DND-41 (cell line): Measurements from ENCODE around the gene OSBPL3.

Experiments
- ATAC-seq: fragments of 200-7000 bp; cut with Tn5 transposase; 3 replicates; pipeline ENCODE4 v1.9.1; 2021; ENCODE audit warnings: low read depth; ENCODE audit not compliant: insufficient read depth
- DNase-seq: peaks from one replicate; pipeline ENCODE4 v3.0.0-alpha.2; 2020
- H2AFZ ChIP-seq: 2 replicates; pipeline ENCODE4 v1.6.0; 2012; ENCODE audit warnings: low read depth, low read length
- H3K27ac ChIP-seq: 2 replicates; pipeline ENCODE4 v1.5.1; 2012; ENCODE audit warnings: low read length, inconsistent platforms
- H3K27me3 ChIP-seq: fragments of 200-600 bp; sonication (generic); 2 replicates; pipeline ENCODE4 v1.6.0; 2012; ENCODE audit warnings: low read length, mild to moderate bottlenecking, inconsistent platforms; ENCODE audit not compliant: insufficient read depth, poor library complexity
- H3K36me3 ChIP-seq: 2 replicates; pipeline ENCODE4 v1.5.1; 2012; ENCODE audit warnings: low read length, inconsistent platforms; ENCODE audit not compliant: insufficient read depth
- H3K4me1 ChIP-seq: 2 replicates; pipeline ENCODE4 v1.5.1; 2012; ENCODE audit warnings: mild to moderate bottlenecking, low read length; ENCODE audit not compliant: insufficient read depth
- H3K4me2 ChIP-seq: 2 replicates; pipeline ENCODE4 v1.6.0; 2012; ENCODE audit warnings: mild to moderate bottlenecking, moderate library complexity, low read length, inconsistent platforms; ENCODE audit not compliant: insufficient read depth
- H3K4me3 ChIP-seq, 2 experiments: fragments of 200-600 bp in 1 of 2; shearing (Covaris generic) in 1 of 2; 2 replicates each; pipeline ENCODE4 v1.5.1; 2012 to 2016; ENCODE audit warnings: inconsistent platforms in 2 of 2, low read length in 2 of 2, mild to moderate bottlenecking in 2 of 2, low read depth in 1 of 2, moderate library complexity in 1 of 2
- H3K79me2 ChIP-seq: 2 replicates; pipeline ENCODE4 v1.6.0; 2012; ENCODE audit warnings: low read length, inconsistent platforms; ENCODE audit not compliant: insufficient read depth
- H3K9ac ChIP-seq: 2 replicates; pipeline ENCODE4 v1.6.0; 2012; ENCODE audit warnings: low read depth, mild to moderate bottlenecking, inconsistent platforms, low read length, moderate library complexity
- H3K9me3 ChIP-seq: 2 replicates; pipeline ENCODE4 v1.5.1; 2012; ENCODE audit warnings: low read length, moderate library complexity, mild to moderate bottlenecking, inconsistent platforms; ENCODE audit not compliant: insufficient read depth, severe bottlenecking
- H4K20me1 ChIP-seq: 2 replicates; pipeline ENCODE4 v1.6.0; 2012; ENCODE audit warnings: low read length; ENCODE audit not compliant: insufficient read depth
- CTCF ChIP-seq: IDR thresholded peaks from 2 replicates; pipeline ENCODE4 v1.5.1; 2012; ENCODE audit warnings: borderline replicate concordance, low read length, moderate library complexity, mild to moderate bottlenecking; ENCODE audit not compliant: poor library complexity, severe bottlenecking; ENCODE audit errors: extremely low read depth
- EZH2 ChIP-seq: IDR thresholded peaks from 3 replicates; pipeline ENCODE4 v1.6.1; 2012; ENCODE audit warnings: borderline replicate concordance, low read depth, mild to moderate bottlenecking, moderate library complexity, low read length, inconsistent platforms; ENCODE audit not compliant: severe bottlenecking

OSBPL3 gene

GRCh38 chr7:24972166-24972477, 7.9 kb downstream of the OSBPL3 start:
- peaks cover 89% of the 10 kb centered on the region for H3K79me2 ChIP-seq
- peak; percentile 33 for ATAC-seq
- H3K36me3 ChIP-seq: no peaks in the 10 kb centered on the region
- H3K27ac ChIP-seq: peak overlapping the region; percentile 25; the same call in 1 of the 2 replicates
- peaks cover 50% of the 10 kb centered on the region for H4K20me1 ChIP-seq
- H3K9ac ChIP-seq: no peak overlapping the region
- TF ChIP-seq CTCF: no peak
- no peak for TF ChIP-seq EZH2
- H3K4me2 ChIP-seq: peak overlapping the region; percentile 50; the same call in 1 of the 2 replicates
- H3K9me3 ChIP-seq: no peaks in the 10 kb centered on the region
- DNase-seq: no peak
- peaks cover 67% of the 10 kb centered on the region for H3K4me1 ChIP-seq
- H3K4me3 ChIP-seq: no peak overlapping the region
- H3K27me3 ChIP-seq: no peaks in the 10 kb centered on the region
- H2AFZ ChIP-seq: no peak overlapping the region

- DNase-seq (peak; percentile 59), ATAC-seq (peak; percentile 80)
- peaks cover 84% of the 10 kb centered on the region for H3K79me2 ChIP-seq
These were observed 8.4 kb downstream of the OSBPL3 start for GRCh38 chr7:24971333-24972165.

GRCh38 chr7:24970676-24971075, 9.3 kb downstream of the OSBPL3 start:
- Histone ChIP-seq H3K27me3 (no peaks in the 10 kb centered on the region), H2AFZ (no peak overlapping the region), H4K20me1 (peaks cover 40% of the 10 kb centered on the region), H3K9ac (no peak overlapping the region), H3K9me3 (no peaks in the 10 kb centered on the region), H3K4me3 (no peak overlapping the region), H3K27ac (peak overlapping the region; percentile 49; the same call in 1 of the 2 replicates), H3K4me1 (peaks cover 67% of the 10 kb centered on the region), H3K4me2 (peak overlapping the region; percentile 50; the same call in 1 of the 2 replicates), H3K36me3 (no peaks in the 10 kb centered on the region), H3K79me2 (peaks cover 76% of the 10 kb centered on the region)
- ATAC-seq (no peak), DNase-seq (no peak)
- TF ChIP-seq CTCF: no peak
- TF ChIP-seq EZH2: no peak

More at GRCh38 chr7:24971333-24972165, 8.4 kb downstream of the OSBPL3 start:
- Histone ChIP-seq H3K9me3 (no peaks in the 10 kb centered on the region), H3K9ac (no peak overlapping the region), H3K4me2 (peak overlapping the region; percentile 50; the same call in 1 of the 2 replicates), H3K27me3 (no peaks in the 10 kb centered on the region), H4K20me1 (peaks cover 44% of the 10 kb centered on the region), H3K4me1 (peaks cover 66% of the 10 kb centered on the region), H3K4me3 (no peak overlapping the region), H2AFZ (no peak overlapping the region), H3K27ac (peak overlapping the region; percentile 46; the same call in 1 of the 2 replicates), H3K36me3 (no peaks in the 10 kb centered on the region)
- TF ChIP-seq EZH2 (no peak), CTCF (no peak)
